NB4 (cell line): Measurements from ENCODE around the gene DAP.

Experiments
- DNase-seq: peaks from one replicate; pipeline ENCODE4 v3.0.0; 2010; ENCODE audit warnings: low read depth
- H3K4me3 ChIP-seq: one replicate; pipeline ENCODE4 v1.5.1; 2011; ENCODE audit warnings: mild to moderate bottlenecking, low read depth, low read length, moderate library complexity
- CTCF ChIP-seq: IDR thresholded peaks from one replicate; pipeline ENCODE4 v1.5.1; 2012; ENCODE audit warnings: low read depth, low read length
- MYC ChIP-seq: IDR thresholded peaks from 2 replicates; pipeline ENCODE4 v1.6.1; 2011; ENCODE audit warnings: low read depth, low read length
- POLR2A ChIP-seq: IDR thresholded peaks from 2 replicates; pipeline ENCODE4 v1.6.1; 2011; ENCODE audit warnings: mild to moderate bottlenecking; ENCODE audit not compliant: insufficient read length; ENCODE audit errors: extremely low read depth
- TF ChIP-seq, protein P1 (sequence below): IDR thresholded peaks from 2 replicates; pipeline ENCODE4 v1.6.1; 2011; ENCODE audit warnings: low read depth, low read length

DAP gene

GRCh38 chr5:10747678-10748622 is 13.1 kb downstream of the DAP start:
- TF ChIP-seq, protein P1, sequence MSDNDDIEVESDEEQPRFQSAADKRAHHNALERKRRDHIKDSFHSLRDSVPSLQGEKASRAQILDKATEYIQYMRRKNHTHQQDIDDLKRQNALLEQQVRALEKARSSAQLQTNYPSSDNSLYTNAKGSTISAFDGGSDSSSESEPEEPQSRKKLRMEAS, result no peak
- TF ChIP-seq MYC, result no peak
- no peak for TF ChIP-seq POLR2A
- TF ChIP-seq CTCF, result no peak
- no peak for DNase-seq
- no peak overlapping the region for H3K4me3 ChIP-seq

DNA sequence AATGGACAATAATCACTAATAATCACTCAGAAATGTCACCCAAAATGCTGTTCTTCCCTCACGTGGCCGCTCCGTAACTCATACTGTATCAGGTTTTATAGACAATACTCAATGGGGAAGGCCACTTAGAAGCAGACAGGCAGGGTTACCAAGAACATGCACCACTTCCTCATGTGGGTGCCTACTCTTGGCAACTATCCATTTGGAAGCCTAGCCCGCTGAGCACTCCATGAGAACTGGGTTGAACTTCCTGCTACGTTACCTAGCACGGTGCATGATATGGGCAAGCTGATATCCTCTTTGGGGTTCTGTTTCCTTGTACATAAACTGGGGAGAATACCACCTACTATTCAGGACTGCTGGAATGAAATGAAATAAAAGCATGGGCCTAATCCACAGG is 14.3 kb downstream of the DAP start:
- H3K4me3 ChIP-seq, result no peak overlapping the region
- TF ChIP-seq POLR2A (no peak), CTCF (no peak), MYC (no peak)
- TF ChIP-seq, protein P1, result no peak
- DNase-seq, result peak; percentile 17

- no peak for DNase-seq
- TF ChIP-seq CTCF (no peak), POLR2A (no peak), MYC (no peak)
- TF ChIP-seq, protein P1, result no peak
Measured at GRCh38 chr5:10745133-10745532, 15.9 kb downstream of the DAP start.

DNA sequence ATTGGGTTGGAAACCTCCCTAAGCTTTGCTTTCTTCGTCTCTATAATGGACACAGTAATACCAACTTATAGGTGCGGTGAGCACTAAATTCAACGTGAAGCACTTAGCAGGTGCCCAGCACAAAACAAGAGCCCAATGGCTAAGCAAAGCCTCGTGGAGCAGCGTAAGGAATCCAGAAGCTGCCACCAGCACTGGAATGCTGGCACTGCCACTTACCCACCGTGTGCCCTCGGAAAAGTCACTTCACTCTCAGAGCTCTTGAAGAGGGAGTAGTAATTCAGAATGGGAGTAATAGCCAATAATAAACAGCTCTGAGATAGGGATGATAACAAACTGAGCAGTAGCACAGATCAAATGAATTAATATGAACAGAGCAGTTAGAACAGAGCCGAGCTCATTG is 16.4 kb downstream of the DAP start:
- TF ChIP-seq MYC (no peak), POLR2A (no peak), CTCF (no peak)
- TF ChIP-seq, protein P1, result no peak
- DNase-seq, result no peak
- H3K4me3 ChIP-seq, result no peak overlapping the region

More at GRCh38 chr5:10745133-10745532, 15.9 kb downstream of the DAP start:
- H3K4me3 ChIP-seq, result no peak overlapping the region

GRCh38 chr5:10743951-10744350 is 17.1 kb downstream of the DAP start:
- H3K4me3 ChIP-seq, result no peak overlapping the region
- no peak for DNase-seq
- TF ChIP-seq MYC (no peak), CTCF (no peak), POLR2A (no peak)
- TF ChIP-seq, protein P1, result no peak
